ENCODE results near the gene MBNL2. TPM values are rescaled to one million over a fixed set of nuclear protein-coding genes. Genes with fewer than 3 reads are reported as not detected.

Gene MBNL2
- total and polyA plus RNA-seq, 2 experiments from 2014 or later: 0.55 to 3.2 TPM

DNA sequence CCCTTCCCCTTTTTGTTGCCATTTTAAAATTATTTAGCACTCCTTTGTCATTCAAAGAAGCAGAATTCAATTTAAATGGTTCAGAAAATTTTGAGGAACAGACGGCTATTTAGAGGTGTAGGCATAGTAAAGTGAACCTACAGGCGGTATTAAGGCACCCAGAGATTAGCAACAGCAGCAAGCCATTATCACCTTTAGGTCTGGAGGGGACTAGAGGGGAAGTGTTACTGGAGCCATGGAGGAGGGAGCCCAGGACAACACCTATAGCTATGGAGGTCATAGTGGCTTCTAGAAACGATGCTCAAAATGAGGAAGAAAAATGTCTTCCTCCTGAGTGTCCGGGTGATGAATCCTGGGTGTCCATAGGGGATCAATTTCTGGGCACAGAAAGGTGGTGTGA lies 25.8 kb upstream of the MBNL2 start:
- no peaks in the 10 kb centered on the region for H3K79me2 ChIP-seq (replicated peaks; ENCODE audit: insufficient read depth)
- no peaks in the 10 kb centered on the region for H3K36me3 Mint-ChIP-seq (ENCODE audit: low read depth)
- H3K4me1 Mint-ChIP-seq: peaks cover 27% of the 10 kb centered on the region
- H3K4me2 ChIP-seq: no peak overlapping the region
- no peaks in the 10 kb centered on the region; the same call in 1 of the 2 replicates for H4K20me1 ChIP-seq (replicated peaks; ENCODE audit: insufficient read depth)
- H3K9me2 ChIP-seq (ENCODE audit: insufficient read depth): peaks cover 14% of the 10 kb centered on the region; the same call in 1 of the 2 replicates
- H3K27ac ChIP-seq (ENCODE audit: low read depth): no peak overlapping the region
- peaks cover 2% of the 10 kb centered on the region for H3K27me3 Mint-ChIP-seq (ENCODE audit: insufficient read depth, low read depth, poor library complexity)
- H3K27me3 ChIP-seq (ENCODE audit: insufficient read depth): no peaks in the 10 kb centered on the region
- no peaks in the 10 kb centered on the region for H3F3A ChIP-seq (replicated peaks; ENCODE audit: low read depth)
- no peak overlapping the region for H3K27ac Mint-ChIP-seq
- H3K4me1 ChIP-seq (ENCODE audit: insufficient read depth): peaks cover 7% of the 10 kb centered on the region; the same call in 1 of the 2 replicates
- ATAC-seq: no peak
- H3K4me3 ChIP-seq: no peak overlapping the region
- no peaks in the 10 kb centered on the region for H3K9me3 Mint-ChIP-seq
- TF ChIP-seq EZH2phosphoT487 (IDR thresholded peaks at IDR 0.05; ENCODE audit: unreplicated experiment) (no peak), CREB1 (CRISPR knock-in tag; IDR thresholded peaks at IDR 0.05; ENCODE audit: low read depth) (no peak), CTCF (conservative IDR thresholded peaks at IDR 0.05; ENCODE audit: low read depth in 2 of 2) (no peak), STAT1 (IDR thresholded peaks at IDR 0.05; ENCODE audit: unreplicated experiment) (no peak), NANOG (IDR thresholded peaks at IDR 0.05; ENCODE audit: borderline replicate concordance) (no peak), POLR2AphosphoS5 (IDR thresholded peaks at IDR 0.05; ENCODE audit: low read depth) (no peak), JUNB (IDR thresholded peaks at IDR 0.05; ENCODE audit: unreplicated experiment) (no peak), EZH2 (IDR thresholded peaks at IDR 0.05; ENCODE audit: low read depth, unreplicated experiment) (no peak), ZNF331 (CRISPR knock-in tag; IDR thresholded peaks at IDR 0.05; ENCODE audit: low read depth) (no peak), ZNF114 (CRISPR knock-in tag; IDR thresholded peaks at IDR 0.05) (no peak), ETS1 (IDR thresholded peaks at IDR 0.05) (no peak)
- TF ChIP-seq, protein P1, sequence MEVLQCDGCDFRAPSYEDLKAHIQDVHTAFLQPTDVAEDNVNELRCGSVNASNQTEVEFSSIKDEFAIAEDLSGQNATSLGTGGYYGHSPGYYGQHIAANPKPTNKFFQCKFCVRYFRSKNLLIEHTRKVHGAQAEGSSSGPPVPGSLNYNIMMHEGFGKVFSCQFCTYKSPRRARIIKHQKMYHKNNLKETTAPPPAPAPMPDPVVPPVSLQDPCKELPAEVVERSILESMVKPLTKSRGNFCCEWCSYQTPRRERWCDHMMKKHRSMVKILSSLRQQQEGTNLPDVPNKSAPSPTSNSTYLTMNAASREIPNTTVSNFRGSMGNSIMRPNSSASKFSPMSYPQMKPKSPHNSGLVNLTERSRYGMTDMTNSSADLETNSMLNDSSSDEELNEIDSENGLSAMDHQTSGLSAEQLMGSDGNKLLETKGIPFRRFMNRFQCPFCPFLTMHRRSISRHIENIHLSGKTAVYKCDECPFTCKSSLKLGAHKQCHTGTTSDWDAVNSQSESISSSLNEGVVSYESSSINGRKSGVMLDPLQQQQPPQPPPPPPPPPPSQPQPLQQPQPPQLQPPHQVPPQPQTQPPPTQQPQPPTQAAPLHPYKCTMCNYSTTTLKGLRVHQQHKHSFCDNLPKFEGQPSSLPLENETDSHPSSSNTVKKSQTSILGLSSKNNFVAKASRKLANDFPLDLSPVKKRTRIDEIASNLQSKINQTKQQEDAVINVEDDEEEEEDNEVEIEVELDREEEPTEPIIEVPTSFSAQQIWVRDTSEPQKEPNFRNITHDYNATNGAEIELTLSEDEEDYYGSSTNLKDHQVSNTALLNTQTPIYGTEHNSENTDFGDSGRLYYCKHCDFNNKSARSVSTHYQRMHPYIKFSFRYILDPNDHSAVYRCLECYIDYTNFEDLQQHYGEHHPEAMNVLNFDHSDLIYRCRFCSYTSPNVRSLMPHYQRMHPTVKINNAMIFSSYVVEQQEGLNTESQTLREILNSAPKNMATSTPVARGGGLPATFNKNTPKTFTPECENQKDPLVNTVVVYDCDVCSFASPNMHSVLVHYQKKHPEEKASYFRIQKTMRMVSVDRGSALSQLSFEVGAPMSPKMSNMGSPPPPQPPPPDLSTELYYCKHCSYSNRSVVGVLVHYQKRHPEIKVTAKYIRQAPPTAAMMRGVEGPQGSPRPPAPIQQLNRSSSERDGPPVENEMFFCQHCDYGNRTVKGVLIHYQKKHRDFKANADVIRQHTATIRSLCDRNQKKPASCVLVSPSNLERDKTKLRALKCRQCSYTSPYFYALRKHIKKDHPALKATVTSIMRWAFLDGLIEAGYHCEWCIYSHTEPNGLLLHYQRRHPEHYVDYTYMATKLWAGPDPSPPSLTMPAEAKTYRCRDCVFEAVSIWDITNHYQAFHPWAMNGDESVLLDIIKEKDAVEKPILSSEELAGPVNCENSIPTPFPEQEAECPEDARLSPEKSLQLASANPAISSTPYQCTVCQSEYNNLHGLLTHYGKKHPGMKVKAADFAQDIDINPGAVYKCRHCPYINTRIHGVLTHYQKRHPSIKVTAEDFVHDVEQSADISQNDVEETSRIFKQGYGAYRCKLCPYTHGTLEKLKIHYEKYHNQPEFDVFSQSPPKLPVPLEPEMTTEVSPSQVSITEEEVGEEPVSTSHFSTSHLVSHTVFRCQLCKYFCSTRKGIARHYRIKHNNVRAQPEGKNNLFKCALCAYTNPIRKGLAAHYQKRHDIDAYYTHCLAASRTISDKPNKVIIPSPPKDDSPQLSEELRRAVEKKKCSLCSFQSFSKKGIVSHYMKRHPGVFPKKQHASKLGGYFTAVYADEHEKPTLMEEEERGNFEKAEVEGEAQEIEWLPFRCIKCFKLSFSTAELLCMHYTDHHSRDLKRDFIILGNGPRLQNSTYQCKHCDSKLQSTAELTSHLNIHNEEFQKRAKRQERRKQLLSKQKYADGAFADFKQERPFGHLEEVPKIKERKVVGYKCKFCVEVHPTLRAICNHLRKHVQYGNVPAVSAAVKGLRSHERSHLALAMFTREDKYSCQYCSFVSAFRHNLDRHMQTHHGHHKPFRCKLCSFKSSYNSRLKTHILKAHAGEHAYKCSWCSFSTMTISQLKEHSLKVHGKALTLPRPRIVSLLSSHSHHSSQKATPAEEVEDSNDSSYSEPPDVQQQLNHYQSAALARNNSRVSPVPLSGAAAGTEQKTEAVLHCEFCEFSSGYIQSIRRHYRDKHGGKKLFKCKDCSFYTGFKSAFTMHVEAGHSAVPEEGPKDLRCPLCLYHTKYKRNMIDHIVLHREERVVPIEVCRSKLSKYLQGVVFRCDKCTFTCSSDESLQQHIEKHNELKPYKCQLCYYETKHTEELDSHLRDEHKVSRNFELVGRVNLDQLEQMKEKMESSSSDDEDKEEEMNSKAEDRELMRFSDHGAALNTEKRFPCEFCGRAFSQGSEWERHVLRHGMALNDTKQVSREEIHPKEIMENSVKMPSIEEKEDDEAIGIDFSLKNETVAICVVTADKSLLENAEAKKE (CRISPR knock-in tag; IDR thresholded peaks at IDR 0.05): no peak
- TF ChIP-seq, protein P2, sequence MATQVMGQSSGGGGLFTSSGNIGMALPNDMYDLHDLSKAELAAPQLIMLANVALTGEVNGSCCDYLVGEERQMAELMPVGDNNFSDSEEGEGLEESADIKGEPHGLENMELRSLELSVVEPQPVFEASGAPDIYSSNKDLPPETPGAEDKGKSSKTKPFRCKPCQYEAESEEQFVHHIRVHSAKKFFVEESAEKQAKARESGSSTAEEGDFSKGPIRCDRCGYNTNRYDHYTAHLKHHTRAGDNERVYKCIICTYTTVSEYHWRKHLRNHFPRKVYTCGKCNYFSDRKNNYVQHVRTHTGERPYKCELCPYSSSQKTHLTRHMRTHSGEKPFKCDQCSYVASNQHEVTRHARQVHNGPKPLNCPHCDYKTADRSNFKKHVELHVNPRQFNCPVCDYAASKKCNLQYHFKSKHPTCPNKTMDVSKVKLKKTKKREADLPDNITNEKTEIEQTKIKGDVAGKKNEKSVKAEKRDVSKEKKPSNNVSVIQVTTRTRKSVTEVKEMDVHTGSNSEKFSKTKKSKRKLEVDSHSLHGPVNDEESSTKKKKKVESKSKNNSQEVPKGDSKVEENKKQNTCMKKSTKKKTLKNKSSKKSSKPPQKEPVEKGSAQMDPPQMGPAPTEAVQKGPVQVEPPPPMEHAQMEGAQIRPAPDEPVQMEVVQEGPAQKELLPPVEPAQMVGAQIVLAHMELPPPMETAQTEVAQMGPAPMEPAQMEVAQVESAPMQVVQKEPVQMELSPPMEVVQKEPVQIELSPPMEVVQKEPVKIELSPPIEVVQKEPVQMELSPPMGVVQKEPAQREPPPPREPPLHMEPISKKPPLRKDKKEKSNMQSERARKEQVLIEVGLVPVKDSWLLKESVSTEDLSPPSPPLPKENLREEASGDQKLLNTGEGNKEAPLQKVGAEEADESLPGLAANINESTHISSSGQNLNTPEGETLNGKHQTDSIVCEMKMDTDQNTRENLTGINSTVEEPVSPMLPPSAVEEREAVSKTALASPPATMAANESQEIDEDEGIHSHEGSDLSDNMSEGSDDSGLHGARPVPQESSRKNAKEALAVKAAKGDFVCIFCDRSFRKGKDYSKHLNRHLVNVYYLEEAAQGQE (IDR thresholded peaks at IDR 0.05; ENCODE audit: unreplicated experiment): no peak
- no peak overlapping the region for H3K4me3 Mint-ChIP-seq
- DNase-seq (ENCODE audit: low spot score): no peak
- no peak overlapping the region for H2AFZ ChIP-seq
- H3K36me3 ChIP-seq (ENCODE audit: insufficient read depth): no peaks in the 10 kb centered on the region
